ENCODE measurements around the gene SARDH.

- TF ChIP-seq, protein P1, sequence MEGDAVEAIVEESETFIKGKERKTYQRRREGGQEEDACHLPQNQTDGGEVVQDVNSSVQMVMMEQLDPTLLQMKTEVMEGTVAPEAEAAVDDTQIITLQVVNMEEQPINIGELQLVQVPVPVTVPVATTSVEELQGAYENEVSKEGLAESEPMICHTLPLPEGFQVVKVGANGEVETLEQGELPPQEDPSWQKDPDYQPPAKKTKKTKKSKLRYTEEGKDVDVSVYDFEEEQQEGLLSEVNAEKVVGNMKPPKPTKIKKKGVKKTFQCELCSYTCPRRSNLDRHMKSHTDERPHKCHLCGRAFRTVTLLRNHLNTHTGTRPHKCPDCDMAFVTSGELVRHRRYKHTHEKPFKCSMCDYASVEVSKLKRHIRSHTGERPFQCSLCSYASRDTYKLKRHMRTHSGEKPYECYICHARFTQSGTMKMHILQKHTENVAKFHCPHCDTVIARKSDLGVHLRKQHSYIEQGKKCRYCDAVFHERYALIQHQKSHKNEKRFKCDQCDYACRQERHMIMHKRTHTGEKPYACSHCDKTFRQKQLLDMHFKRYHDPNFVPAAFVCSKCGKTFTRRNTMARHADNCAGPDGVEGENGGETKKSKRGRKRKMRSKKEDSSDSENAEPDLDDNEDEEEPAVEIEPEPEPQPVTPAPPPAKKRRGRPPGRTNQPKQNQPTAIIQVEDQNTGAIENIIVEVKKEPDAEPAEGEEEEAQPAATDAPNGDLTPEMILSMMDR (IDR thresholded peaks at IDR 0.05; ENCODE audit: low read depth, low read length, poor library complexity, severe bottlenecking): no peak
- no peak for TF ChIP-seq EZH2phosphoT487 (IDR thresholded peaks at IDR 0.05; ENCODE audit: borderline replicate concordance, low read length)
Measured at GRCh38 chr9:133737071-133737773, 930 bp downstream of the SARDH start.
